Measurements from ENCODE around the gene SNX21.

The SNX21 gene

GRCh38 chr20:45857114-45857881, 23.7 kb downstream of the SNX21 start, which contains the start of the genes ACOT8 and ZSWIM3:
Gene ACOT8 (minus strand): TSS chr20:45857392. CDS start chr20:45857315, 77 bp downstream.
Gene ZSWIM3 (plus strand): TSS chr20:45857614. CDS start chr20:45857826, 212 bp downstream.
- Histone ChIP-seq H3K4me3 (ENCODE audit: low read length) (peak within 1 kb of the TSS; percentile 91), H3K9ac (ENCODE audit: low read depth, low read length) (peak within 1 kb of the TSS; percentile 81; the same call in 1 of the 2 replicates), H3K9me3 (ENCODE audit: insufficient read depth, low read depth, low read length) (no peaks in the 10 kb centered on the region), H3K27me3 (ENCODE audit: insufficient read depth, low read length) (no peaks in the 10 kb centered on the region), H3K27ac (ENCODE audit: low read length) (peak within 1 kb of the TSS; percentile 78), H3K4me1 (ENCODE audit: insufficient read depth, low read length) (peaks cover 14% of the 10 kb centered on the region; the same call in 1 of the 2 replicates), H3K36me3 (ENCODE audit: insufficient read depth, low read depth, low read length) (0 out of 2 replicates have a peak, but pooled peaks cover 2% of the 10 kb centered on the region)

- Histone ChIP-seq H3K9me3 (ENCODE audit: insufficient read depth, low read depth, low read length) (no peaks in the 10 kb centered on the region), H3K27me3 (ENCODE audit: insufficient read depth, low read length) (no peaks in the 10 kb centered on the region), H3K4me1 (ENCODE audit: insufficient read depth, low read length) (peaks cover 14% of the 10 kb centered on the region; the same call in 1 of the 2 replicates), H3K27ac (ENCODE audit: low read length) (peak overlapping the region; percentile 78), H3K4me3 (ENCODE audit: low read length) (peak overlapping the region; percentile 91), H3K36me3 (ENCODE audit: insufficient read depth, low read depth, low read length) (no peaks in the 10 kb centered on the region), H3K9ac (ENCODE audit: low read depth, low read length) (peak overlapping the region; percentile 72; the same call in 1 of the 2 replicates)
Measured at GRCh38 chr20:45857882-45858216, 24.2 kb downstream of the SNX21 start.

DNA sequence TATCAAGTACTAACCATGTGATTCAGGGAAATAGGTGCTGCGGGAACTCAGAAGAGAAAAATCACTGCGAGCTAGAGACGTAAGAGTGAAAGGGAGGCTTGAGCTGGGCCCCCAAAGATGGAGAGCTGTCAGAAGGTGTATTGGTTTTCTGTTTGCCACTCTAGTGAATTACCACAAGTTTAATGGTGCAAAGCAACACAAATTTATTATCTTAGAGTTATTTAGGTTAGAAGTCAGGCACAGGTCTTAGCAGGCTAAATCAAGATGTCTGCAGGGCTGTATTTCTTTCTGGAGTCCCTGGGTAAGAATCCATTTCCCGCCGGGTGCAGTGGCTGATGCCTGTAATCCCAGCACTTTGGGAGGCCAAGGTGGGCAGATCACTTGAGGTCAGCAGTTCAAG, 26.3 kb downstream of the SNX21 start:
- no peak overlapping the region for H3K9ac ChIP-seq (ENCODE audit: low read depth, low read length)
- H3K4me1 ChIP-seq (ENCODE audit: insufficient read depth, low read length) = peaks cover 3% of the 10 kb centered on the region; the same call in 1 of the 2 replicates
- H3K4me3 ChIP-seq (ENCODE audit: low read length) = no peak overlapping the region
- H3K27me3 ChIP-seq (ENCODE audit: insufficient read depth, low read length) = no peaks in the 10 kb centered on the region
- H3K36me3 ChIP-seq (ENCODE audit: insufficient read depth, low read depth, low read length) = no peaks in the 10 kb centered on the region
- no peaks in the 10 kb centered on the region for H3K9me3 ChIP-seq (ENCODE audit: insufficient read depth, low read depth, low read length)
- H3K27ac ChIP-seq (ENCODE audit: low read length) = no peak overlapping the region

GRCh38 chr20:45860560-45861220, 27.1 kb downstream of the SNX21 start:
- H3K36me3 ChIP-seq (ENCODE audit: insufficient read depth, low read depth, low read length) = no peaks in the 10 kb centered on the region
- H3K9me3 ChIP-seq (ENCODE audit: insufficient read depth, low read depth, low read length) = no peaks in the 10 kb centered on the region
- H3K27me3 ChIP-seq (ENCODE audit: insufficient read depth, low read length) = no peaks in the 10 kb centered on the region
- H3K4me3 ChIP-seq (ENCODE audit: low read length) = no peak overlapping the region
- H3K4me1 ChIP-seq (ENCODE audit: insufficient read depth, low read length) = no peaks in the 10 kb centered on the region; the same call in 1 of the 2 replicates
- no peak overlapping the region for H3K27ac ChIP-seq (ENCODE audit: low read length)
- no peak overlapping the region for H3K9ac ChIP-seq (ENCODE audit: low read depth, low read length)

GRCh38 chr20:45861221-45862075, 27.8 kb downstream of the SNX21 start:
- no peak overlapping the region for H3K4me3 ChIP-seq (ENCODE audit: low read length)
- no peak overlapping the region for H3K27ac ChIP-seq (ENCODE audit: low read length)
- H3K27me3 ChIP-seq (ENCODE audit: insufficient read depth, low read length) = no peaks in the 10 kb centered on the region
- H3K36me3 ChIP-seq (ENCODE audit: insufficient read depth, low read depth, low read length) = no peaks in the 10 kb centered on the region
- H3K9me3 ChIP-seq (ENCODE audit: insufficient read depth, low read depth, low read length) = no peaks in the 10 kb centered on the region
- H3K4me1 ChIP-seq (ENCODE audit: insufficient read depth, low read length) = no peaks in the 10 kb centered on the region; the same call in 1 of the 2 replicates
- H3K9ac ChIP-seq (ENCODE audit: low read depth, low read length) = no peak overlapping the region

DNA sequence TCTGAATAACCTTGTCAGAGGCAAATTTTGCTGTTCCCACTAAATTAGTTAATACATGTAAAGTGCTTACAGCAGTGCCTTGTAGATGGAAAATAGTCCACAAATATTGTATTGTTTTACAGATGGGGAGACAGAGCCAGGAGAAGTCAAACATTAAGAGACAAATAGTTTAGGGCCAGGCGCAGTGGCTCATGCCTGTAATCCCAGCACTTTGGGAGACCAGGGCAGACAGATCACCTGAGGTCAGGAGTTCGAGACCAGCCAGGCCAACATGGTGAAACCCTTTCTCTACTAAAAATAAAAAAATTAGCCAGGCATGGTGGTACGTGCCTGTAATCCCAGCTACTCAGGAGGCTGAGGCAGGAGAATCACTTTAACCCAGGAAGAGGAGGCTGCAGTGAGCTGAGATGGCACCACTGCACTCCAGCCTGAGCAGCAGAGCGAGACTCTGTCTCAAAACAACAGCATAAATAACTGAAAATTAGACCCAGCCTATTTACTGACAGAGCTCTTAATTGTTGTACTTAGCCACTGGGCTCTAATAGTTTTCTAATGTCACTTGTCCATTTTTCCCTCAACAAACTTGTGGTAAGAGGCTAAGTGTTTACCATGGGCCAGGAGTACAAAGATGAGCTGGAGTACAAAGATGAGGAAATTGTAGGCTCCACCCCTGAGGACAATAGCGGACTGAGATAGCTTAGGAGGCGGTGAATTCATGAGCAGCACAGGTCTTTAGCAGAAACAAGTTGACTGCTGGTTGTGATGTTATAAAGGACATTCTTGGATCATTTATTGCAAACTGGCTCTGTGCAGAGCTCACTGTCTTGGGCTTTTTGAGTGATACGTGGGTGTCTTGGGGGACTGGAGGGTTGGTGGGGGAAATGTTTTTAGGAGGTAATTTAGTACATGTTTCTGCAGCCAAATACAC, 30.2 kb downstream of the SNX21 start:
- H3K27me3 ChIP-seq (ENCODE audit: insufficient read depth, low read length) = no peaks in the 10 kb centered on the region
- H3K9me3 ChIP-seq (ENCODE audit: insufficient read depth, low read depth, low read length) = no peaks in the 10 kb centered on the region
- H3K9ac ChIP-seq (ENCODE audit: low read depth, low read length) = no peak overlapping the region
- H3K27ac ChIP-seq (ENCODE audit: low read length) = no peak overlapping the region
- H3K36me3 ChIP-seq (ENCODE audit: insufficient read depth, low read depth, low read length) = no peaks in the 10 kb centered on the region
- no peak overlapping the region for H3K4me3 ChIP-seq (ENCODE audit: low read length)
- no peaks in the 10 kb centered on the region; the same call in 1 of the 2 replicates for H3K4me1 ChIP-seq (ENCODE audit: insufficient read depth, low read length)

DNA sequence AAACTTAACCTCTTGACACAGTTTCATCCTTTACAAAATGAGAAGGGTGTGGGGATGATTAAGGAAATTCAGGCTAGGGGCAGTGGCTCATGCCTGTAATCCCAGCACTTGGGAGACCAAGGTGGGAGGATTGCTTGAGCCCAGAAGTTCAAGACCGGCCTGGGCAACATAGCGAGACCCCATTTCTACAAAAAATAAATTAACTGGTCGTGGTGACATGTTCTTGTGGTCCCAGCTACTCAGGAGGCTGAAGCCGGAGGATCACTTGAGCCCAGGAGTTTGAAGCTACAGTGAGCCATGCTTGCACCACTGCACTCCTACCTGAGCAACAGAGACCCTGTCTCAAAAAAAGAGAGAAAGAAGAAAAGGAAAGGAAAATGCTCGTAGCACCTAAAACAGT, 32.9 kb downstream of the SNX21 start:
- Histone ChIP-seq H3K4me1 (ENCODE audit: insufficient read depth, low read length) (no peaks in the 10 kb centered on the region), H3K27me3 (ENCODE audit: insufficient read depth, low read length) (no peaks in the 10 kb centered on the region), H3K36me3 (ENCODE audit: insufficient read depth, low read depth, low read length) (no peaks in the 10 kb centered on the region), H3K9ac (ENCODE audit: low read depth, low read length) (no peak overlapping the region), H3K4me3 (ENCODE audit: low read length) (no peak overlapping the region), H3K9me3 (ENCODE audit: insufficient read depth, low read depth, low read length) (no peaks in the 10 kb centered on the region), H3K27ac (ENCODE audit: low read length) (no peak overlapping the region)

GRCh38 chr20:45867136-45867818, 33.7 kb downstream of the SNX21 start:
- Histone ChIP-seq H3K36me3 (ENCODE audit: insufficient read depth, low read depth, low read length) (no peaks in the 10 kb centered on the region), H3K27me3 (ENCODE audit: insufficient read depth, low read length) (no peaks in the 10 kb centered on the region), H3K4me1 (ENCODE audit: insufficient read depth, low read length) (no peaks in the 10 kb centered on the region), H3K9ac (ENCODE audit: low read depth, low read length) (no peak overlapping the region), H3K4me3 (ENCODE audit: low read length) (no peak overlapping the region), H3K27ac (ENCODE audit: low read length) (no peak overlapping the region), H3K9me3 (ENCODE audit: insufficient read depth, low read depth, low read length) (no peaks in the 10 kb centered on the region)

DNA sequence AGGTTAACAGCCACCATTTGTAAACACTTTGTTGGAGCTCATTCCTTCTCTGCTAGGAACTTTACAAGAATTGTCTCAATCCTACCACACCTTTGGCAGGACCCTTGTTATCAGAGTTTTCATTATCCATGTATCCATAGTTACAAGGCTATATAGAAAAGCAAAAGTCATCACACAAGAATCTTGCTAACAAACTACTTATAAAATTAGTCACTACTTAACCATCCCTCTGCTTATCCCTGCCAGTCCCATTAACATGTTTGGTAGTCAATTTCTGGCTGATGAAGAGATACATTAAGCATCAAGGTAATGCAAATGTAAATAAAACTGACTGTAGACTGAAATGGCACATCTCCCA, 34.2 kb downstream of the SNX21 start:
- Histone ChIP-seq H3K27me3 (ENCODE audit: insufficient read depth, low read length) (no peaks in the 10 kb centered on the region), H3K4me1 (ENCODE audit: insufficient read depth, low read length) (no peaks in the 10 kb centered on the region), H3K36me3 (ENCODE audit: insufficient read depth, low read depth, low read length) (no peaks in the 10 kb centered on the region), H3K9me3 (ENCODE audit: insufficient read depth, low read depth, low read length) (no peaks in the 10 kb centered on the region), H3K4me3 (ENCODE audit: low read length) (no peak overlapping the region), H3K9ac (ENCODE audit: low read depth, low read length) (no peak overlapping the region), H3K27ac (ENCODE audit: low read length) (no peak overlapping the region)

GRCh38 chr20:45872626-45873025, 39.0 kb downstream of the SNX21 start:
- H3K9me3 ChIP-seq (ENCODE audit: insufficient read depth, low read depth, low read length) = no peaks in the 10 kb centered on the region
- H3K4me1 ChIP-seq (ENCODE audit: insufficient read depth, low read length) = no peaks in the 10 kb centered on the region
- H3K4me3 ChIP-seq (ENCODE audit: low read length) = no peak overlapping the region
- H3K9ac ChIP-seq (ENCODE audit: low read depth, low read length) = no peak overlapping the region
- no peaks in the 10 kb centered on the region for H3K27me3 ChIP-seq (ENCODE audit: insufficient read depth, low read length)
- peaks cover 12% of the 10 kb centered on the region; the same call in 1 of the 2 replicates for H3K36me3 ChIP-seq (ENCODE audit: insufficient read depth, low read depth, low read length)
- H3K27ac ChIP-seq (ENCODE audit: low read length) = no peak overlapping the region

All from iPS-20b (cell line).